B cell (primary cell): Measurements from ENCODE around the gene FRMPD1. TPM values are rescaled to one million over a fixed set of nuclear protein-coding genes. Genes with fewer than 3 reads are reported as not detected.

Source experiments
- ATAC-seq: fragments of 200-7000 bp; cut with Tn5 transposase; one replicate; pipeline ENCODE4 v1.10.0; 2021; ENCODE audit warnings: low read depth, mild to moderate bottlenecking, moderate number of reproducible peaks, moderate library complexity
- CTCF ChIA-PET: fragments of 350-600 bp; sonication (Branson Sonifier 250); formaldehyde crosslinking; loops from one replicate; lab custom pipeline; 2021; ENCODE audit warnings: antibody characterized with exemption, inconsistent platforms; lab: Charles Lee
- POLR2A ChIA-PET: fragments of 350-600 bp; sonication (Branson Sonifier 250); formaldehyde crosslinking; loops from one replicate; lab custom pipeline; 2021; ENCODE audit warnings: antibody characterized with exemption; lab: Charles Lee
- DNase-seq: peaks from one replicate; pipeline ENCODE4 v3.0.0; 2013
- H2AFZ ChIP-seq: 2 replicates; pipeline ENCODE4 v1.6.1; 2012; ENCODE audit warnings: mild to moderate bottlenecking, low read depth, low read length; ENCODE audit not compliant: insufficient read depth, poor library complexity, severe bottlenecking
- H3K27ac ChIP-seq, 2 donors: 1 replicate in 1 of 2; 2 replicates in 1 of 2; pipeline ENCODE4 v1.5.1; 2012 to 2013; ENCODE audit warnings: low read length in 2 of 2, mild to moderate bottlenecking in 2 of 2, moderate library complexity in 1 of 2
- H3K27me3 ChIP-seq, 4 experiments: fragments of 200-600 bp in 1 of 4; sonication (generic) in 1 of 4; replicated peaks in 1 of 4; 1 replicate in 2 of 4; 2 replicates in 2 of 4; pipeline versions ENCODE4 v1.6.1 to v1.7.0; 2013 to 2016; ENCODE audit warnings: low read length in 3 of 4, mild to moderate bottlenecking in 2 of 4, mixed read lengths in 1 of 4, moderate library complexity in 1 of 4; ENCODE audit not compliant: insufficient read depth in 4 of 4, control insufficient read depth in 3 of 4; ENCODE audit errors: control extremely low read depth in 1 of 4
- H3K36me3 ChIP-seq, 2 experiments: replicated peaks in 1 of 2; 1 replicate in 1 of 2; 2 replicates in 1 of 2; pipeline versions ENCODE4 v1.6.1 to v1.7.1; 2013; ENCODE audit warnings: low read length in 1 of 2; ENCODE audit not compliant: insufficient read depth in 2 of 2, control insufficient read depth in 1 of 2; ENCODE audit errors: control extremely low read depth in 1 of 2, extremely low read depth in 1 of 2
- H3K4me1 ChIP-seq, 2 donors: fragments of 200-600 bp in 1 of 2; sonication (generic) in 1 of 2; 1 replicate in 1 of 2; 2 replicates in 1 of 2; pipeline versions ENCODE4 v1.5.1 to v1.6.1; 2013 to 2017; ENCODE audit warnings: low read length in 2 of 2; ENCODE audit not compliant: control insufficient read depth in 2 of 2, insufficient read depth in 2 of 2
- H3K4me2 ChIP-seq: replicated peaks from 2 replicates; pipeline ENCODE3; 2012; ENCODE audit warnings: mild to moderate bottlenecking, low read depth, low read length; ENCODE audit not compliant: poor library complexity, severe bottlenecking
- H3K4me3 ChIP-seq, 5 experiments: fragments of 200-600 bp in 1 of 5; sonication (generic) in 1 of 5; 1 replicate in 3 of 5; 2 replicates in 2 of 5; pipeline versions ENCODE4 v1.5.1 to v1.7.0; 2011 to 2016; ENCODE audit warnings: low read length in 4 of 5, mild to moderate bottlenecking in 4 of 5, low read depth in 2 of 5, control low read depth in 1 of 5, moderate library complexity in 1 of 5; ENCODE audit not compliant: insufficient read depth in 1 of 5; ENCODE audit errors: control extremely low read depth in 1 of 5, extremely low read depth in 1 of 5
- H3K79me2 ChIP-seq: fragments of 200-600 bp; sonication (generic); one replicate; pipeline ENCODE4 v1.6.0; 2016; ENCODE audit warnings: low read length; ENCODE audit not compliant: control insufficient read depth, insufficient read depth
- H3K9ac ChIP-seq: fragments of 200-600 bp; sonication (generic); 2 replicates; pipeline ENCODE4 v1.6.1; 2017; ENCODE audit warnings: mild to moderate bottlenecking, low read length, moderate library complexity
- H3K9me3 ChIP-seq, 3 donors: one replicate each; pipeline versions ENCODE4 v1.6.1 to v1.7.1; 2013; ENCODE audit warnings: low read length in 2 of 3; ENCODE audit not compliant: control insufficient read depth in 2 of 3, insufficient read depth in 1 of 3; ENCODE audit errors: control extremely low read depth in 1 of 3
- H4K20me1 ChIP-seq: 2 replicates; pipeline ENCODE4 v1.6.0; 2012; ENCODE audit warnings: mild to moderate bottlenecking, low read length; ENCODE audit not compliant: insufficient read depth, control insufficient read depth, poor library complexity, severe bottlenecking
- H3K27ac Mint-ChIP-seq: one replicate; pipeline ENCODE4 v1.8.0; 2021; ENCODE audit warnings: mixed read lengths
- H3K27me3 Mint-ChIP-seq: one replicate; pipeline ENCODE4 v1.8.0; 2021; ENCODE audit warnings: mixed read lengths
- H3K4me1 Mint-ChIP-seq: one replicate; pipeline ENCODE4 v1.8.0; 2021; ENCODE audit warnings: mixed read lengths
- H3K4me3 Mint-ChIP-seq: one replicate; pipeline ENCODE4 v1.8.0; 2021; ENCODE audit warnings: mixed read lengths
- H3K9me3 Mint-ChIP-seq: one replicate; pipeline ENCODE4 v1.8.0; 2022; ENCODE audit warnings: mixed read lengths; ENCODE audit not compliant: insufficient read depth
- EZH2 ChIP-seq: IDR thresholded peaks from 2 replicates; pipeline ENCODE4 v1.6.1; 2012; ENCODE audit warnings: borderline replicate concordance, low read depth, mild to moderate bottlenecking, moderate library complexity, low read length; ENCODE audit not compliant: insufficient read depth, poor library complexity, severe bottlenecking
- WGBS: methylation state at CpG from one replicate; pipeline ENCODE4 v1.1.5; 2013; ENCODE audit warnings: missing lambda C conversion rate; ENCODE audit not compliant: insufficient coverage; 5-methylcytosine and 5-hydroxymethylcytosine counted together
- intact Hi-C: fragments of 100-400 bp; cut with micrococcal nuclease; formaldehyde crosslinking; loops from one replicate; pipeline ENCODE4 v1.10.0; 2022
- polyA plus RNA-seq: library from polyadenylated mRNA; depleted of rRNA; stranded (reverse); fragments of >200 nt; gene quantifications from 2 replicates; pipeline ENCODE4 v1.2.3, GENCODE V29; 2012
- total RNA-seq, 2 donors: library from RNA; stranded (reverse); fragments of 120-200 nt in 1 of 2; gene quantifications; 1 replicate in 1 of 2; 2 replicates in 1 of 2; pipeline versions ENCODE4 v1.2.3 to v1.2.4, GENCODE V29; 2013 to 2022
- TF ChIP-seq, protein P1 (sequence below): fragments of 200-600 bp; IDR thresholded peaks from one replicate; pipeline ENCODE4 v1.8.0; 2022; ENCODE audit warnings: antibody characterized with exemption, mild to moderate bottlenecking

Gene FRMPD1
- total and polyA plus RNA-seq, 2 donors (not counting 1 experiment from before 2014, with no cell fraction given): 0.05 TPM; not detected in 1

DNA sequence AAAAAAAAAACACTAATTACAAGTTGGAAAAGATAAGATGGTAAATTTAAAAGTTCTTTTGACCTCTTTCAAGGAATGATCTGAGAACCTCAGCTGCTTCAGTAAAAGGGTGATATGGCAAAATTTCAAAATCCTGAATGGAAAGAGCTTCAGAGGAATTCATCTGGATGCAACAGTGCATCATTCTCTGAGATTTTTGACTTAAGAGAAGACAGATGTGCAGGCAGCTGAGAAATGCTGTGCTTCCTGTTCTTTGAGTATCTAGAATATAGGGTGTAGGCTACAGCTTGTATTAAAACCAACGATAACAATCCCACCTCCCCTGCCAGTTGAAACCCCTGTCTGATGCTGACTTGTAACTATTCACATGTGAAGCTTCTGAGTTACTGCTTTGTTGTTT is 6.2 kb downstream of the FRMPD1 start:
- Mint-ChIP-seq H3K27ac (no peak overlapping the region), H3K4me1 (peaks cover 5% of the 10 kb centered on the region), H3K27me3 (peaks cover 51% of the 10 kb centered on the region), H3K4me3 (no peak overlapping the region), H3K9me3 (no peaks in the 10 kb centered on the region)
- Histone ChIP-seq H3K27ac (no peak overlapping the region), H3K9me3 (no peaks in the 10 kb centered on the region), H3K27me3 (peaks cover 0 to 25% (median 16%) of the 10 kb centered on the region in 4 experiments), H3K36me3 (no peaks in the 10 kb centered on the region), H2AFZ (no peak overlapping the region), H3K4me1 (no peaks in the 10 kb centered on the region), H3K9ac (no peak overlapping the region), H3K4me3 (no peak overlapping the region), H4K20me1 (no peaks in the 10 kb centered on the region), H3K79me2 (no peaks in the 10 kb centered on the region), H3K4me2 (no peak overlapping the region)
- ChIA-PET CTCF (no interaction called here), POLR2A (no interaction called here)
- no peak for DNase-seq
- intact Hi-C loops: loop anchor here (10.0 kb wide), 1 partner anchor 88 kb away; no protein-coding TSS in a partner anchor
- no peak for ATAC-seq
- TF ChIP-seq EZH2: no peak
- TF ChIP-seq, protein P1, sequence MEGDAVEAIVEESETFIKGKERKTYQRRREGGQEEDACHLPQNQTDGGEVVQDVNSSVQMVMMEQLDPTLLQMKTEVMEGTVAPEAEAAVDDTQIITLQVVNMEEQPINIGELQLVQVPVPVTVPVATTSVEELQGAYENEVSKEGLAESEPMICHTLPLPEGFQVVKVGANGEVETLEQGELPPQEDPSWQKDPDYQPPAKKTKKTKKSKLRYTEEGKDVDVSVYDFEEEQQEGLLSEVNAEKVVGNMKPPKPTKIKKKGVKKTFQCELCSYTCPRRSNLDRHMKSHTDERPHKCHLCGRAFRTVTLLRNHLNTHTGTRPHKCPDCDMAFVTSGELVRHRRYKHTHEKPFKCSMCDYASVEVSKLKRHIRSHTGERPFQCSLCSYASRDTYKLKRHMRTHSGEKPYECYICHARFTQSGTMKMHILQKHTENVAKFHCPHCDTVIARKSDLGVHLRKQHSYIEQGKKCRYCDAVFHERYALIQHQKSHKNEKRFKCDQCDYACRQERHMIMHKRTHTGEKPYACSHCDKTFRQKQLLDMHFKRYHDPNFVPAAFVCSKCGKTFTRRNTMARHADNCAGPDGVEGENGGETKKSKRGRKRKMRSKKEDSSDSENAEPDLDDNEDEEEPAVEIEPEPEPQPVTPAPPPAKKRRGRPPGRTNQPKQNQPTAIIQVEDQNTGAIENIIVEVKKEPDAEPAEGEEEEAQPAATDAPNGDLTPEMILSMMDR: no peak
- no CpG with 5 or more reads among the region's 1 CpG for WGBS

DNA sequence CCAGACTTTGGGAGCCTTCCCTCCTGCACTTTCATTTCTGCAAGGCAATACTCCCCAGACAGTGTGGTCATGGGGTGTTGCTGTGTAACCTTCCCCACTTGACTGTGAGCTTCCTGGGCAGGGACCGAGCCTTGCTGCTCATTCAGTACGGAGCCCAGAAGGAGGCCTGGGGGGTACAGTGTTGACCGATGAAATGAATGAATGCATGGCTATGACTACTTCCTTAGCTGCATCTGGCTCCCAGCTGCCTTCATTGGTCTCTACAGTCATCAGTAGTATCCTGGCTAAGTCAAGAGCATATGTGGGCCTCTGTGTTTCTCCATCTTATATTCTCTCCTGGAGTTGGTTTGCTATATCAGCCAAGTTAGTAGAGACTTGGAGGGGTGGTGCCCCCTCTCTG is 9.9 kb downstream of the FRMPD1 start:
- no peaks in the 10 kb centered on the region for H4K20me1 ChIP-seq
- ATAC-seq: no peak
- CTCF ChIA-PET: no interaction called here
- no peaks in the 10 kb centered on the region for H3K36me3 ChIP-seq
- Mint-ChIP-seq H3K27me3 (peaks cover 38% of the 10 kb centered on the region), H3K9me3 (no peaks in the 10 kb centered on the region), H3K4me1 (no peaks in the 10 kb centered on the region), H3K4me3 (no peak overlapping the region), H3K27ac (no peak overlapping the region)
- H3K4me3 ChIP-seq: no peak overlapping the region
- H3K4me2 ChIP-seq: no peak overlapping the region
- intact Hi-C loops: no loop called here
- WGBS: 96% methylated on average over 3 of the region's 3 CpGs
- DNase-seq: no peak
- no peak overlapping the region for H3K27ac ChIP-seq
- H3K79me2 ChIP-seq: no peaks in the 10 kb centered on the region
- H2AFZ ChIP-seq: no peak overlapping the region
- no peaks in the 10 kb centered on the region for H3K27me3 ChIP-seq
- H3K9me3 ChIP-seq: no peaks in the 10 kb centered on the region
- no peak overlapping the region for H3K9ac ChIP-seq
- TF ChIP-seq, protein P1: no peak
- TF ChIP-seq EZH2: no peak
- no peaks in the 10 kb centered on the region for H3K4me1 ChIP-seq
- POLR2A ChIA-PET: no interaction called here
